ENCODE measurements around the gene FAM131A. TPM values are rescaled to one million over a fixed set of nuclear protein-coding genes. Genes with fewer than 3 reads are reported as not detected.
A peak's percentile ranks its signal among the peaks of the same experiment; 100 is the strongest.

The FAM131A gene
- total RNA-seq, 4 donors from 2014 or later: 19.1 to 30.8 (median 25.9) TPM

DNA sequence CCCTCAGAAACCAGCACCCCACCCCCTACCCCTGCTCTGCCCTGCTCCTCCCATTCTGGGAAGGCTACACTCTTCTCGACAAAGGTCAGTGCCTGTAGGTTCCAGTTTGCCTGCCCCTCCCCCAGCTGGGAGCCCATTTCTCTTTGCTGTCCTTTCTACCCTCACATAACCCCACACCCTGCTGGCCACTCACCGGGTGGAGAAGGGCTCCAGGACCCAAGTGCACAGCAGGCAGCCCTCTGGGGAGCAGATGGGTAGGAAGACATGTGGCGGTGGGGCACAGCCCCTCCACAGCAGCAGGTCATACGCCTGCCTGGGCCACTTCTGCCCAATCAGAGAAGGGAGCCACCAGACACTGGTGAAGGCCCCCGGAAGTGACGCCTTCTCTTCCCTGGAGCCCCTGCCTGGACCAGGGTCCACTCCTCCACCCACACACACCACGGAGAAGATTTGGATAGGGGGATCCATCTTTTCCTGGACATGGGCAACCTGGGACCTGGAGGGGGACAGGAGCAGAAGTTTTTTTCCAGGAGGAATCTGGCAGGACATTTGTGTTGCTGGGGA, 40.6 kb downstream of the FAM131A start, which contains the start of gene THPO:
THPO (minus strand) TSS at position 326 of the 564 bp plus-strand sequence. CDS start 1,948 bp downstream, outside the sequence.
- DNase-seq (ENCODE audit: low spot score) (no peak), ATAC-seq (ENCODE audit: low FRiP score) (no peak)

DNA sequence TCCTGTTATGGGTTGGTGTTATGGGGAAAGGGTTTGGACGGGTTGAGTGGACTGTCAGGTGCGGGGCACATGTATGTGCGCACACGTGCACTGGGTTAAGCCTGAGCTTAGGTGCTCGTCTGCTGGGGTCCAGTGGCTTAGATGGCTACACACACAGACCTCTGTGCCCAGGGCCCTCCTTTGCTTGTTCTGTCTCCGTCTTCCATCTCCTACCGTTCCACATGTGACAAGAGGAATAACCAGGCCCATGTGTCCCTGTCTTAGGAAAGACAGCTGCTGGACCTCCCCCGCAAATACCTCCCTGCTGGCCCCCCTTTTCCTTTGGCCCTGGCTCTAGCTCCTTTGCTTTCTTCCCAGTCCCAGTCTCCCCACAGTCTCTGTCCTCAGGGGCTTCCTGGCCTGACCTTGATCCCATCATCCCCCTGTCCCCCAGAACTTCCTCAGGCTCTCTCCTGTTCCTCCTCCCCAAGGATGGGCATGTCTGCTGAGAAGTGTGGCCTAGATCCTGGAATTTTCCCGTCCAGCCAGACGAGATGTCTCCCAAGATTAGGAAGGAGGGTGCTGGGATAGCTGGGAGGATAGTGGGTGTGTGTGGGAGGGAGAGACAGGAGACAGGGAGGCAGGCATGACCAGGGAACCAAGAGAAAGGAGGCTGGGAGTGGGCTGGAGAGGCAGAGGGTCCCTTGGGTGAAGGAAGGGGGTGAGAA, 41.4 kb downstream of the FAM131A start:
- TF ChIP-seq, protein P1, sequence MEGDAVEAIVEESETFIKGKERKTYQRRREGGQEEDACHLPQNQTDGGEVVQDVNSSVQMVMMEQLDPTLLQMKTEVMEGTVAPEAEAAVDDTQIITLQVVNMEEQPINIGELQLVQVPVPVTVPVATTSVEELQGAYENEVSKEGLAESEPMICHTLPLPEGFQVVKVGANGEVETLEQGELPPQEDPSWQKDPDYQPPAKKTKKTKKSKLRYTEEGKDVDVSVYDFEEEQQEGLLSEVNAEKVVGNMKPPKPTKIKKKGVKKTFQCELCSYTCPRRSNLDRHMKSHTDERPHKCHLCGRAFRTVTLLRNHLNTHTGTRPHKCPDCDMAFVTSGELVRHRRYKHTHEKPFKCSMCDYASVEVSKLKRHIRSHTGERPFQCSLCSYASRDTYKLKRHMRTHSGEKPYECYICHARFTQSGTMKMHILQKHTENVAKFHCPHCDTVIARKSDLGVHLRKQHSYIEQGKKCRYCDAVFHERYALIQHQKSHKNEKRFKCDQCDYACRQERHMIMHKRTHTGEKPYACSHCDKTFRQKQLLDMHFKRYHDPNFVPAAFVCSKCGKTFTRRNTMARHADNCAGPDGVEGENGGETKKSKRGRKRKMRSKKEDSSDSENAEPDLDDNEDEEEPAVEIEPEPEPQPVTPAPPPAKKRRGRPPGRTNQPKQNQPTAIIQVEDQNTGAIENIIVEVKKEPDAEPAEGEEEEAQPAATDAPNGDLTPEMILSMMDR (IDR thresholded peaks at IDR 0.05): no peak
- DNase-seq (ENCODE audit: low spot score): no peak

More for the DNA sequence above, 40.6 kb downstream of the FAM131A start, which contains the start of gene THPO:
- TF ChIP-seq, protein P1 (IDR thresholded peaks at IDR 0.05): no peak

DNA sequence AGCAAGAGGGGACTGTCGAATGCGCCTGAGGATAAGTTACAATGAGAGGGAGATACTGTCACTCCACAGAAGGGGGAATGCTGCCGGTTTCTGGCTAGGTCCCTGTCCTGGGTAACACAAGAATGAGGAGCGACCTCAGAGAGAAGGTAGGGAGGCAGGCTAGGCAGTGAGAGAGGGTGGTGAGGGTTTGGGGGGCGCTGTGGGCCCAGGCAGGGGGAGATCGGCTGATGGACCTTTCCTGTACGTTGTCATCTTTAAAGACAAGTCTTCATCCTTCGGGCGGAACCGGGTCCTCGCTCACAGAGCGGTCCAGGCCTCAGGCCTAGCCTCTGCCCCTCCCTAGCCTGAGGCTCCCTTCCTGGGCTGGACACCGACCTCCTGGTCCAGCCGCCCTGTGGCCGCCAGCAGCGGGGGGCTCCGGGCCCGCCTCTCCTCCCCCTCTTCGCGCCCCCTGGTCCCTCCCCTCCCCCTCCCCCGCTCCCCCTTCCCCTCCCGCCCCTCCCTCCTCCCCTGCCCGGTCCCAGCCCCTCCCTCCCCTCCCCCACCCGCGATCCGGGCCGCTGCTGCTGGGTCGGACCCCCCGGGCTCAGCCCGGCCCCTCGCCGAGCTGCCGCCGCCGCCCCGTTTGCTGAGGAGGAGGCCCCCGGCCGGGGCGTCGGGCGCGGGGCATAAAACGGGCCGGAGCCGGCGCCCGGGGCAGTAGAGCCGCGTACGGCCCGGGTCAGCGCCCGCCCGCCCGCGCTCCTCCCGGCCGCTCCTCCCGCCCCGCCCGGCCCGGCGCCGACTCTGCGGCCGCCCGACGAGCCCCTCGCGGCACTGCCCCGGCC, 42.2 kb downstream of the FAM131A start, which contains the start of gene CHRD:
CHRD (plus strand) TSS at position 697 of the 827 bp plus-strand sequence. CDS start 265 bp downstream, outside the sequence.
- ATAC-seq (ENCODE audit: low FRiP score): peak; percentile 16
- no peak for DNase-seq (ENCODE audit: low spot score)

More for the DNA sequence above, 41.4 kb downstream of the FAM131A start:
- ATAC-seq (ENCODE audit: low FRiP score): no peak

DNA sequence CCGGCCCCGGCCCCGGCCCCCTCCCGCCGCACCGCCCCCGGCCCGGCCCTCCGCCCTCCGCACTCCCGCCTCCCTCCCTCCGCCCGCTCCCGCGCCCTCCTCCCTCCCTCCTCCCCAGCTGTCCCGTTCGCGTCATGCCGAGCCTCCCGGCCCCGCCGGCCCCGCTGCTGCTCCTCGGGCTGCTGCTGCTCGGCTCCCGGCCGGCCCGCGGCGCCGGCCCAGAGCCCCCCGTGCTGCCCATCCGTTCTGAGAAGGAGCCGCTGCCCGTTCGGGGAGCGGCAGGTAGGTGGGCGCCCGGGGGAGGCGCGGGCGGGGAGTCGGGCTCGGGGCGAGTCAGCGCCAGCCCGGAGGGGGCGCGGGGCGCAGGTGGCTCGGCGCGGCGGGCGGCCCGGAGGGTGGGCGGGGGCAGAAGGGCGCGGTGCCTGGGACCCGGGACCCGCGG, 42.8 kb downstream of the FAM131A start:
- DNase-seq (ENCODE audit: low spot score) (no peak), ATAC-seq (ENCODE audit: low FRiP score) (peak; percentile 76)
- TF ChIP-seq, protein P1 (IDR thresholded peaks at IDR 0.05): no peak

More for the DNA sequence above, 42.2 kb downstream of the FAM131A start, which contains the start of gene CHRD:
- TF ChIP-seq, protein P1 (IDR thresholded peaks at IDR 0.05): no peak

DNA sequence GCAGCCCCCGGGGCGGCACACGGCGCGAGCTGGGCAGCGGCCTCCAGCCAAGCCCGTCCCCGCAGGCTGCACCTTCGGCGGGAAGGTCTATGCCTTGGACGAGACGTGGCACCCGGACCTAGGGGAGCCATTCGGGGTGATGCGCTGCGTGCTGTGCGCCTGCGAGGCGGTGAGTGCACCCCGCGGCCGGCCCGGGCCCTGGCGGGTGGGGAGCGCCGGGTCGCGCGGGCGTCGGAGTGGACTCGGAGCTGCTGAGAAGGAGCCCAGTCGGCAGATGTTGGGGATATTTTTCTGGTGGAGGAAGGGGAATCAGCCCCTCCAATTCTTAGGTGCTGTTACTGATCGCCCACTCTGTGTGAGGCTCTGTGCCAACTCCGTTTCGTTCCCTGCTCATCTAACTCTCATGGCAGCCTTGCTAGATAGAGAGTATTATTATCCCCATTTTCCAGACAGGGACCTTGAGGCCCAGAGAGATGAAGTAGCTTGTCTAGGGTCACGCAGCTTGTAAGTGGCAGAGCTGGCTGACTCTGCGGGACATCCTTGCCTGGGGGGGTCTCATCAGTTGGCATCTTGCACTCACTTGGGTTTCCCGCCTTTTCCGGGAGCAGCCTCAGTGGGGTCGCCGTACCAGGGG, 43.3 kb downstream of the FAM131A start:
- DNase-seq (ENCODE audit: low spot score) (no peak), ATAC-seq (ENCODE audit: low FRiP score) (peak; percentile 18)
- TF ChIP-seq, protein P1 (IDR thresholded peaks at IDR 0.05): no peak

Data from omental fat pad (tissue), 4 donors.